ENCODE measurements around the gene MAML3. TPM values are rescaled to one million over a fixed set of nuclear protein-coding genes. Genes with fewer than 3 reads are reported as not detected.

MAML3 gene
- total and polyA plus RNA-seq, 2 of the 13 experiments (the other 11 are each of a cell fraction or from before 2014, with no cell fraction given): 0.05 to 0.13 TPM

DNA sequence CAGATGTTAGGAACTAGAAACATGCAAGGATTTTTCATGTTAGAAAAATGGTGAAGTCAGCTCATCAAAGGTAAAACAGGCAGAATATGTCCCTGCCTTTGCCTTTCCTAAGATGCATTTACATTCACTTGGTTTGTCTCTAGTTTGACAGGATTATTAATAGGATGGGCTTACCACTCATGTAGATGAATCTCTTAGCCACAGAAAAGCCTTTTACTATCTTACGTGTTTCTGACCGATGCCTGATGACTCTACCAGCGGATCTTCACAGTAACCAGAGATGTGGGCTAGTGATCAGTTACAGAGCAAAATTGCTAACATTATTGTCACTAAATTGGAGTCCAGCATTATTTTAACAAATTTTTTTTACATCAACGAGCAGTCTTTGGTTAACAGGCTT, 187.6 kb downstream of the MAML3 start:
- peaks cover 0 to 1% of the 10 kb centered on the region in 2 experiments; a peak in 1 of 5 replicates for H3K27me3 ChIP-seq (ENCODE audit: control insufficient read depth in 1 of 2, insufficient read depth in 2 of 2, low read length in 2 of 2)
- no peak overlapping the region for H3K4me3 ChIP-seq (replicated peaks in 1 of 3; ENCODE audit: insufficient read depth in 1 of 3, low read depth in 2 of 3, low read length in 3 of 3)
- H3K27ac ChIP-seq (ENCODE audit: extremely low read length, insufficient read depth, low read length): no peak overlapping the region
- no peaks in the 10 kb centered on the region for H3K9me3 ChIP-seq (ENCODE audit: low read length)
- H3K4me2 ChIP-seq (ENCODE audit: low read depth, low read length): no peak overlapping the region
- H3K79me2 ChIP-seq (ENCODE audit: insufficient read depth, low read length): no peaks in the 10 kb centered on the region
- ChIA-PET POLR2A (no interaction called here), CTCF (ENCODE audit: low intra/inter-chr PET ratio, low total read pairs) (no interaction called here)
- in situ Hi-C loops (cut with HindIII; ENCODE audit: extremely low pct_ligation_motif_present, low pct_unique_long_range_greater_than_20kb): no loop called here
- H2AFZ ChIP-seq (ENCODE audit: low read length): no peak overlapping the region
- 44% methylated on average over 4 of the region's 4 CpGs for WGBS (ENCODE audit: low lambda C conversion rate)
- no peaks in the 10 kb centered on the region for H3K36me3 ChIP-seq (replicated peaks in 1 of 2; ENCODE audit: control insufficient read depth in 1 of 2, insufficient read depth in 2 of 2, low read length in 2 of 2)
- no peaks in the 10 kb centered on the region for H3K4me1 ChIP-seq (ENCODE audit: insufficient read depth, low read length)
- no peak overlapping the region for H3K9ac ChIP-seq (ENCODE audit: insufficient read depth, low read depth, low read length)
- DNase-seq (ENCODE audit: low spot score) (no peak), FAIRE-seq (no peak), ATAC-seq (no peak)
- no peaks in the 10 kb centered on the region for H4K20me1 ChIP-seq (ENCODE audit: insufficient read depth, low read length)
- BruUV-seq (replicated peaks): no TSS peak
- intact Hi-C loops (cut with micrococcal nuclease; ENCODE audit: unreplicated experiment): no loop called here
- TF ChIP-seq ZNF264 (CRISPR knock-in tag; IDR thresholded peaks at IDR 0.05) (no peak), ZNF350 (CRISPR knock-in tag; IDR thresholded peaks at IDR 0.05; ENCODE audit: borderline replicate concordance, low read depth) (no peak), ZNF639 (CRISPR knock-in tag; conservative IDR thresholded peaks at IDR 0.05) (no peak), CBFB (CRISPR knock-in tag; IDR thresholded peaks at IDR 0.05) (no peak), FOSL1 (CRISPR knock-in tag; IDR thresholded peaks at IDR 0.05; ENCODE audit: borderline replicate concordance) (no peak), ZBTB2 (CRISPR knock-in tag; IDR thresholded peaks at IDR 0.05; ENCODE audit: low read depth) (no peak), REL (CRISPR knock-in tag; conservative IDR thresholded peaks at IDR 0.05) (no peak), ZNF460 (CRISPR knock-in tag; IDR thresholded peaks at IDR 0.05; ENCODE audit: borderline replicate concordance) (no peak), ISL2 (CRISPR knock-in tag; IDR thresholded peaks at IDR 0.05) (no peak)
- TF ChIP-seq, protein P1, sequence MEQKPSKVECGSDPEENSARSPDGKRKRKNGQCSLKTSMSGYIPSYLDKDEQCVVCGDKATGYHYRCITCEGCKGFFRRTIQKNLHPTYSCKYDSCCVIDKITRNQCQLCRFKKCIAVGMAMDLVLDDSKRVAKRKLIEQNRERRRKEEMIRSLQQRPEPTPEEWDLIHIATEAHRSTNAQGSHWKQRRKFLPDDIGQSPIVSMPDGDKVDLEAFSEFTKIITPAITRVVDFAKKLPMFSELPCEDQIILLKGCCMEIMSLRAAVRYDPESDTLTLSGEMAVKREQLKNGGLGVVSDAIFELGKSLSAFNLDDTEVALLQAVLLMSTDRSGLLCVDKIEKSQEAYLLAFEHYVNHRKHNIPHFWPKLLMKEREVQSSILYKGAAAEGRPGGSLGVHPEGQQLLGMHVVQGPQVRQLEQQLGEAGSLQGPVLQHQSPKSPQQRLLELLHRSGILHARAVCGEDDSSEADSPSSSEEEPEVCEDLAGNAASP (CRISPR knock-in tag; IDR thresholded peaks at IDR 0.05; ENCODE audit: borderline replicate concordance): no peak

All from HepG2 (cell line).